ENCODE data around the gene FGF14.

DNA sequence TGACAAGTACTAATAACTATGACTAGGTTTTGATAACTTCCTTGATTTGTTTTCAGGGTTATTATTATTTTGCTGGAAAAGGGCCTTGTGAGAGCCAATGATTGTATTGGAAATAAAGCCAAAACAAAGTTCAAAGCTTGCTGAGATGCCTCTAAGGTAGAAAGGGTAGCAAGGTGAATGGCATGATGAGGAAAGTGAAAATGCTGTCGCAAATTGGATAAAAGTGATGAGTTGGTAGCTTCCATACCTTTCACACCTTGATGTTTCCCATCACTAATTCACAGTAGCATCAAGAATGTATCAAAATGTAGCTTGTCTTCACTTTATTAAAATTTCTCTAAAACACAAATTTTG lies 259.4 kb downstream of the FGF14 start:
- TF ChIP-seq POLR2AphosphoS5 (IDR thresholded peaks at IDR 0.05; ENCODE audit: insufficient read depth, low read depth, low read length): no peak
- no peak for TF ChIP-seq CTCF (IDR thresholded peaks at IDR 0.05; ENCODE audit: extremely low read depth in 1 of 2, insufficient read depth in 1 of 2, low read depth in 1 of 2, low read length in 2 of 2)
- TF ChIP-seq JUN (IDR thresholded peaks at IDR 0.05; ENCODE audit: borderline replicate concordance, insufficient read depth, insufficient read length, low read depth): no peak
- no peak for TF ChIP-seq EZH2 (IDR thresholded peaks at IDR 0.05; ENCODE audit: borderline replicate concordance, low read depth, low read length, severe bottlenecking)
- TF ChIP-seq MYC (IDR thresholded peaks at IDR 0.05; ENCODE audit: low read depth, low read length): no peak
- TF ChIP-seq MAX (IDR thresholded peaks at IDR 0.05; ENCODE audit: insufficient read depth, insufficient read length): no peak
- no peak for TF ChIP-seq POLR2A (IDR thresholded peaks at IDR 0.05; ENCODE audit: low read depth, low read length)
